H1 (cell line): ENCODE measurements around the gene ANKFN1. TPM values are rescaled to one million over a fixed set of nuclear protein-coding genes. Genes with fewer than 3 reads are reported as not detected.

Experiments used
- CTCF ChIA-PET: fragments of 300-600 bp; sonication (Branson Sonifier 250); formaldehyde crosslinking; loops from one replicate; lab custom pipeline; 2021; ENCODE audit not compliant: partially characterized antibody; lab: Charles Lee
- POLR2A ChIA-PET: fragments of 300-600 bp; sonication (Branson Sonifier 250); formaldehyde crosslinking; loops from one replicate; lab custom pipeline; 2021; ENCODE audit warnings: inconsistent platforms; ENCODE audit not compliant: partially characterized antibody; lab: Charles Lee
- DNase-seq, 2 experiments: peaks; one replicate each; pipeline versions ENCODE4 v3.0.0 to v3.0.0-alpha.2; 2010 to 2022; ENCODE audit warnings: low spot score in 2 of 2, low read depth in 1 of 2, mixed read lengths in 1 of 2
- FAIRE-seq: peaks from 2 replicates; lab custom pipeline; 2011; peaks lifted over from hg19 to GRCh38; lab: Jason Lieb, UNC
- H2AFZ ChIP-seq: 2 replicates; pipeline ENCODE4 v1.8.1; 2012; ENCODE audit warnings: low read length, inconsistent platforms
- H2AK5ac ChIP-seq: 2 replicates; pipeline ENCODE4 v1.6.1; 2013; ENCODE audit warnings: low read depth, low read length
- H2BK120ac ChIP-seq: replicated peaks from 2 replicates; pipeline ENCODE3; 2013; ENCODE audit warnings: low read depth, low read length, inconsistent platforms
- H2BK12ac ChIP-seq: 2 replicates; pipeline ENCODE4 v1.6.1; 2013; ENCODE audit warnings: low read depth, low read length
- H2BK15ac ChIP-seq: 2 replicates; pipeline ENCODE4 v1.6.1; 2013; ENCODE audit warnings: low read length
- H2BK20ac ChIP-seq: 2 replicates; pipeline ENCODE4 v1.6.1; 2013; ENCODE audit warnings: low read length
- H2BK5ac ChIP-seq: 2 replicates; pipeline ENCODE4 v1.6.1; 2013; ENCODE audit warnings: low read depth, low read length
- H3K14ac ChIP-seq: 2 replicates; pipeline ENCODE4 v1.6.1; 2013; ENCODE audit warnings: inconsistent platforms; ENCODE audit not compliant: insufficient read length
- H3K18ac ChIP-seq: 2 replicates; pipeline ENCODE4 v1.6.1; 2013; ENCODE audit warnings: low read length; ENCODE audit errors: extremely low read depth
- H3K23ac ChIP-seq: 2 replicates; pipeline ENCODE4 v1.6.1; 2013; ENCODE audit warnings: inconsistent platforms; ENCODE audit not compliant: insufficient read length
- H3K23me2 ChIP-seq: 2 replicates; pipeline ENCODE4 v1.6.1; 2013; ENCODE audit warnings: low read depth, low read length
- H3K27ac ChIP-seq: 2 replicates; pipeline ENCODE4 v1.6.1; 2011; ENCODE audit warnings: low read depth, low read length, inconsistent platforms
- H3K27me3 ChIP-seq, 4 experiments: replicated peaks in 1 of 4; 1 replicate in 1 of 4; 2 replicates in 3 of 4; pipeline versions ENCODE4 v1.6.1 to v1.8.1; 2011 to 2013; ENCODE audit warnings: low read length in 3 of 4, mild to moderate bottlenecking in 3 of 4, inconsistent platforms in 2 of 4, mixed read lengths in 2 of 4, moderate library complexity in 1 of 4; ENCODE audit not compliant: control insufficient read depth in 3 of 4, insufficient read depth in 3 of 4; ENCODE audit errors: extremely low read depth in 1 of 4
- H3K36me3 ChIP-seq, 4 experiments: 2 replicates each; pipeline versions ENCODE4 v1.6.1 to v1.8.1; 2011 to 2013; ENCODE audit warnings: mild to moderate bottlenecking in 4 of 4, low read length in 3 of 4, moderate library complexity in 2 of 4, control low read depth in 1 of 4, inconsistent platforms in 1 of 4; ENCODE audit not compliant: insufficient read depth in 4 of 4, control insufficient read depth in 2 of 4
- H3K4ac ChIP-seq: replicated peaks from 2 replicates; pipeline ENCODE3; 2013; ENCODE audit warnings: low read length, low read depth, mixed read lengths, inconsistent platforms; ENCODE audit not compliant: insufficient read length
- H3K4me1 ChIP-seq, 4 experiments: replicated peaks in 1 of 4; 1 replicate in 1 of 4; 2 replicates in 3 of 4; pipeline versions ENCODE4 v1.6.1 to v1.8.1; 2011 to 2013; ENCODE audit warnings: low read length in 3 of 4, inconsistent platforms in 2 of 4, mixed read lengths in 1 of 4; ENCODE audit not compliant: insufficient read depth in 4 of 4, control insufficient read depth in 3 of 4
- H3K4me2 ChIP-seq, 2 experiments: 2 replicates each; pipeline versions ENCODE4 v1.6.1 to v1.8.1; 2011 to 2013; ENCODE audit warnings: low read depth in 2 of 2, low read length in 2 of 2, control low read depth in 1 of 2, inconsistent platforms in 1 of 2, mild to moderate bottlenecking in 1 of 2; ENCODE audit not compliant: insufficient read depth in 1 of 2
- H3K4me3 ChIP-seq, 4 experiments: fragments of 200-600, 300-600 bp in 1 of 4; sonication (generic), shearing (Covaris generic), sonication (Bioruptor Twin) in 1 of 4; 2 replicates each; pipeline versions ENCODE4 v1.5.1 to v1.8.1; 2011 to 2016; ENCODE audit warnings: low read length in 4 of 4, low read depth in 3 of 4, control low read depth in 2 of 4, inconsistent platforms in 2 of 4, mild to moderate bottlenecking in 2 of 4, mixed read lengths in 1 of 4, moderate library complexity in 1 of 4; ENCODE audit not compliant: insufficient read depth in 2 of 4; ENCODE audit errors: extremely low read depth in 1 of 4
- H3K56ac ChIP-seq: replicated peaks from 2 replicates; pipeline ENCODE3; 2013; ENCODE audit warnings: low read depth, mild to moderate bottlenecking, mixed read lengths, low read length, inconsistent platforms; ENCODE audit not compliant: insufficient read length
- H3K79me1 ChIP-seq: 2 replicates; pipeline ENCODE4 v1.6.1; 2013; ENCODE audit warnings: low read depth, low read length, control low read depth
- H3K79me2 ChIP-seq, 2 experiments: 2 replicates each; pipeline versions ENCODE4 v1.6.1 to v1.8.1; 2012 to 2013; ENCODE audit warnings: low read length in 2 of 2, mild to moderate bottlenecking in 2 of 2, inconsistent platforms in 1 of 2; ENCODE audit not compliant: insufficient read depth in 2 of 2, control insufficient read depth in 1 of 2
- H3K9ac ChIP-seq, 4 experiments: replicated peaks in 1 of 4; 1 replicate in 1 of 4; 2 replicates in 3 of 4; pipeline versions ENCODE4 v1.6.1 to v1.8.1; 2011 to 2013; ENCODE audit warnings: low read depth in 3 of 4, low read length in 3 of 4, control low read depth in 2 of 4, mild to moderate bottlenecking in 2 of 4, moderate library complexity in 2 of 4, inconsistent platforms in 1 of 4; ENCODE audit errors: extremely low read depth in 1 of 4
- H3K9me3 ChIP-seq, 2 experiments: 2 replicates each; pipeline versions ENCODE4 v1.6.1 to v1.8.1; 2012 to 2013; ENCODE audit warnings: mild to moderate bottlenecking in 2 of 2, moderate library complexity in 2 of 2, control low read depth in 1 of 2, inconsistent platforms in 1 of 2, low read depth in 1 of 2, low read length in 1 of 2, mixed read lengths in 1 of 2; ENCODE audit not compliant: insufficient read depth in 2 of 2
- H4K20me1 ChIP-seq, 2 experiments: replicated peaks in 1 of 2; 2 replicates each; pipeline versions ENCODE3 to v1.8.1; 2011 to 2013; ENCODE audit warnings: inconsistent platforms in 2 of 2, low read length in 2 of 2, mild to moderate bottlenecking in 1 of 2; ENCODE audit not compliant: insufficient read depth in 2 of 2, control insufficient read depth in 1 of 2
- H4K5ac ChIP-seq: 2 replicates; pipeline ENCODE4 v1.6.1; 2013; ENCODE audit warnings: low read length, low read depth, mixed read lengths, inconsistent platforms; ENCODE audit not compliant: insufficient read length
- H4K8ac ChIP-seq: 2 replicates; pipeline ENCODE4 v1.8.0; 2013; ENCODE audit warnings: mild to moderate bottlenecking, moderate library complexity, low read length, inconsistent platforms; ENCODE audit not compliant: insufficient read depth; ENCODE audit errors: extremely low read depth
- H4K91ac ChIP-seq: replicated peaks from 2 replicates; pipeline ENCODE3; 2013; ENCODE audit warnings: low read length, mixed read lengths, inconsistent platforms; ENCODE audit not compliant: insufficient read length
- SAP30 ChIP-seq: fragments of 300-600 bp; sonication (generic); IDR thresholded peaks from 2 replicates; pipeline ENCODE4 v1.7.1; 2012; ENCODE audit warnings: low read length, moderate library complexity, mild to moderate bottlenecking, inconsistent platforms; ENCODE audit not compliant: insufficient read depth, insufficient replicate concordance
- WGBS, 2 experiments: shearing (Covaris generic) in 1 of 2; methylation state at CpG; one replicate each; pipeline versions ENCODE4 v1.1.6 to v1.1.7; 2013 to 2015; ENCODE audit warnings: low lambda C conversion rate in 2 of 2, mixed read lengths in 2 of 2, inconsistent platforms in 1 of 2, low coverage in 1 of 2, missing lambda C conversion rate in 1 of 2; ENCODE audit not compliant: insufficient replicate concordance in 2 of 2, insufficient coverage in 1 of 2, insufficient read length in 1 of 2; ENCODE audit errors: extremely low coverage in 1 of 2, missing lambda C conversion rate in 1 of 2; 5-methylcytosine and 5-hydroxymethylcytosine counted together
- polyA plus RNA-seq, 7 experiments: library from polyadenylated mRNA; depleted of rRNA in 3 of 7; stranded (reverse) in 5 of 7; unstranded in 2 of 7; fragments of >200 nt in 5 of 7; fragments of 200-250 nt in 2 of 7; gene quantifications; 1 replicate in 5 of 7; 2 replicates in 1 of 7; 4 replicates in 1 of 7; pipeline versions ENCODE4 v1.2.1 to v1.2.3, GENCODE V29; 2011 to 2013; ENCODE audit warnings: missing spikeins in 2 of 7, mixed read lengths in 2 of 7
- total RNA-seq: library from RNA; stranded (reverse); fragmentation: NEBNext Ultra II Directional; extraction: Animal tissue kit (Norgen Biotek cat#: 25700); gene quantifications from 2 replicates; pipeline ENCODE4 v1.2.1, GENCODE V29; 2021
- TF ChIP-seq, protein P1 (sequence below), 3 experiments: IDR thresholded peaks; 1 replicate in 2 of 3; 2 replicates in 1 of 3; pipeline versions ENCODE4 v1.5.1 to v1.6.1; 2011; ENCODE audit warnings: low read length in 3 of 3, mild to moderate bottlenecking in 3 of 3, inconsistent platforms in 2 of 3, low read depth in 1 of 3, moderate library complexity in 1 of 3; ENCODE audit not compliant: insufficient read depth in 1 of 3; ENCODE audit errors: control extremely low read depth in 1 of 3

ANKFN1 gene
- total and polyA plus RNA-seq, 2 of the 8 experiments (the other 6 are each of a cell fraction or from before 2014, with no cell fraction given), result not detected

DNA sequence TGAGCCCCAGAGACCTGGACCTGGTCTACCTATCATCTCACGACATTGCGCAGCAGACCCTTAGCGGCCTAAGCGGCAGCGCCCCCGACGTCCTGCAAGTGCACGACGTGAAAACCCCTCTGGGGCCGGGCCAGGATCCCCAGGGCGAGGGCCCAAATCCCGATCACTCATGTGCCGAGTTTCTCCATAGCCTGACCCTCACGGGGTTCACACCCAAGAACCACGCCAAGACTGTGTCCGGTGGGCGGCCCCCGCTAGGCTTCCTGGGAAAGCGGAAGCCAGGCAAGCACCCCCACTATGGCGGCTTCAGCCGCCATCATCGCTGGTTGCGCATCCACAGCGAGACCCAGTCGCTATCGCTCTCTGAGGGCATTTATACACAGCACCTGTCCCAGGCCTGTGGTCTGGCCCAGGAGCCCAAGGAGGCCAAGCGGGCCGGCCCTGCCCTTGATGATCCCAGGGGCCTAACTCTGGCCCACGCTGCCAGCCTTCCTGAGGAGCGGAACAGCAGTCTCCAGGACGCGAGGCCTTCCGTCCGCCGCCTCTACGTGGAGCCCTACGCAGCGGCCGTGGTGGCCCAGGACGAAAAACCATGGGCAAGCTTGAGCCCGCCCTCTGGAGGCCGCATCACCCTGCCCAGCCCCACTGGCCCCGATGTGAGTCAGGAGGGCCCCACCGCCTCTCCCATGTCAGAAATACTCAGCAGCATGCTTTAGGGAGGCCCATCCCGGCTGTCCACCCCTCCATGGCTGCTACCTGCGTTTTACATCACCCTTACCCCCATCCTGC lies 357.5 kb downstream of the ANKFN1 start:
- Histone ChIP-seq H4K8ac (peak overlapping the region; percentile 14), H3K4me3 (no peak overlapping the region), H2AFZ (no peak overlapping the region), H3K9ac (no peak overlapping the region), H2BK20ac (no peak overlapping the region), H3K4me1 (no peaks in the 10 kb centered on the region), H3K56ac (no peak overlapping the region), H4K5ac (no peak overlapping the region), H2BK12ac (no peak overlapping the region), H3K4ac (no peak overlapping the region), H3K79me1 (no peaks in the 10 kb centered on the region), H3K14ac (no peak overlapping the region), H4K20me1 (no peaks in the 10 kb centered on the region), H2BK120ac (no peak overlapping the region), H3K4me2 (no peak overlapping the region), H3K36me3 (no peaks in the 10 kb centered on the region), H3K23ac (no peak overlapping the region), H3K27ac (no peak overlapping the region), H2AK5ac (no peak overlapping the region), H3K9me3 (no peaks in the 10 kb centered on the region), H2BK5ac (no peak overlapping the region), H4K91ac (no peak overlapping the region), H3K23me2 (no peaks in the 10 kb centered on the region), H3K18ac (no peak overlapping the region), H2BK15ac (no peak overlapping the region), H3K27me3 (no peaks in the 10 kb centered on the region), H3K79me2 (no peaks in the 10 kb centered on the region)
- DNase-seq, result no peak
- TF ChIP-seq, protein P1, sequence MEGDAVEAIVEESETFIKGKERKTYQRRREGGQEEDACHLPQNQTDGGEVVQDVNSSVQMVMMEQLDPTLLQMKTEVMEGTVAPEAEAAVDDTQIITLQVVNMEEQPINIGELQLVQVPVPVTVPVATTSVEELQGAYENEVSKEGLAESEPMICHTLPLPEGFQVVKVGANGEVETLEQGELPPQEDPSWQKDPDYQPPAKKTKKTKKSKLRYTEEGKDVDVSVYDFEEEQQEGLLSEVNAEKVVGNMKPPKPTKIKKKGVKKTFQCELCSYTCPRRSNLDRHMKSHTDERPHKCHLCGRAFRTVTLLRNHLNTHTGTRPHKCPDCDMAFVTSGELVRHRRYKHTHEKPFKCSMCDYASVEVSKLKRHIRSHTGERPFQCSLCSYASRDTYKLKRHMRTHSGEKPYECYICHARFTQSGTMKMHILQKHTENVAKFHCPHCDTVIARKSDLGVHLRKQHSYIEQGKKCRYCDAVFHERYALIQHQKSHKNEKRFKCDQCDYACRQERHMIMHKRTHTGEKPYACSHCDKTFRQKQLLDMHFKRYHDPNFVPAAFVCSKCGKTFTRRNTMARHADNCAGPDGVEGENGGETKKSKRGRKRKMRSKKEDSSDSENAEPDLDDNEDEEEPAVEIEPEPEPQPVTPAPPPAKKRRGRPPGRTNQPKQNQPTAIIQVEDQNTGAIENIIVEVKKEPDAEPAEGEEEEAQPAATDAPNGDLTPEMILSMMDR (IDR thresholded peaks at IDR 0.05; ENCODE audit: control extremely low read depth in 1 of 3, insufficient read depth in 1 of 3, low read depth in 1 of 3, low read length in 3 of 3), result peak in 1 of 3 experiments; percentile 12; a peak in 1 of 4 replicates
- TF ChIP-seq SAP30, result no peak
- POLR2A ChIA-PET, result no interaction called here
- no peak for FAIRE-seq
- CTCF ChIA-PET, result interaction anchor here (0.6 to 2.3 kb wide), 7 partner anchors 8 to 73 kb away, joined by 3 to 6 read pairs (median 4); no protein-coding TSS in a partner anchor
- WGBS, 2 experiments, result 94% methylated on average over 44 of the region's 46 CpGs; no CpG with 5 or more reads in 1 of the 2 experiments
